HepG2 (cell line): ENCODE results near the gene TCEA3. TPM values are rescaled to one million over a fixed set of nuclear protein-coding genes. Genes with fewer than 3 reads are reported as not detected.

ENCODE experiments used
- ARID4A ChIP-seq: sonication (generic); formaldehyde crosslinking; IDR thresholded peaks from 2 replicates; pipeline ENCODE4 v1.5.0; 2020; ENCODE audit warnings: mild to moderate bottlenecking, missing genetic modification reagents, borderline replicate concordance
- BCL6 ChIP-seq: IDR thresholded peaks from 2 replicates; pipeline ENCODE4 v1.6.1; 2016; ENCODE audit warnings: missing genetic modification reagents, missing compliant biosample characterization
- DMTF1 ChIP-seq: sonication (generic); formaldehyde crosslinking; IDR thresholded peaks from 2 replicates; pipeline ENCODE4 v1.4.0; 2020; ENCODE audit warnings: mild to moderate bottlenecking, missing genetic modification reagents
- ELF3 ChIP-seq: IDR thresholded peaks from 2 replicates; pipeline ENCODE4 v1.6.1; 2016; ENCODE audit warnings: missing genetic modification reagents, missing compliant biosample characterization
- GATAD1 ChIP-seq: IDR thresholded peaks from 2 replicates; pipeline ENCODE4 v1.6.1; 2016; ENCODE audit warnings: missing genetic modification reagents, missing compliant biosample characterization
- IRF2 ChIP-seq: IDR thresholded peaks from 2 replicates; pipeline ENCODE4 v1.6.1; 2018; ENCODE audit warnings: missing genetic modification reagents, missing compliant biosample characterization
- IRX3 ChIP-seq: sonication (generic); formaldehyde crosslinking; IDR thresholded peaks from 2 replicates; pipeline ENCODE4 v1.8.1; 2023; ENCODE audit warnings: mild to moderate bottlenecking, low read depth, missing genetic modification reagents, borderline replicate concordance
- KAT2B ChIP-seq: fragments of 150-350 bp; IDR thresholded peaks from 2 replicates; pipeline ENCODE4 v1.6.1; 2014; ENCODE audit warnings: low read depth, low read length, borderline replicate concordance
- MLX ChIP-seq: IDR thresholded peaks from 2 replicates; pipeline ENCODE4 v1.6.1; 2016
- MTERF4 ChIP-seq: sonication (generic); formaldehyde crosslinking; IDR thresholded peaks from 2 replicates; pipeline ENCODE4 v1.8.0; 2023; ENCODE audit warnings: mild to moderate bottlenecking, missing genetic modification reagents
- NFYB ChIP-seq: sonication (generic); formaldehyde crosslinking; IDR thresholded peaks from 2 replicates; pipeline ENCODE4 v1.4.0; 2020; ENCODE audit warnings: missing genetic modification reagents
- NR2F2 ChIP-seq: IDR thresholded peaks from 2 replicates; pipeline ENCODE4 v1.6.1; 2012; ENCODE audit warnings: low read depth, inconsistent platforms, borderline replicate concordance
- PTBP1 ChIP-seq: fragments of 200-400 bp; formaldehyde crosslinking; IDR thresholded peaks from 2 replicates; pipeline ENCODE4 v1.6.1; 2018; ENCODE audit warnings: low read length, low read depth; ENCODE audit not compliant: poor library complexity, severe bottlenecking
- SNRNP70 ChIP-seq: fragments of 200-400 bp; formaldehyde crosslinking; IDR thresholded peaks from 2 replicates; pipeline ENCODE4 v1.6.1; 2017; ENCODE audit warnings: mild to moderate bottlenecking, low read depth, low read length, moderate library complexity
- TAF15 ChIP-seq: fragments of 200-400 bp; formaldehyde crosslinking; IDR thresholded peaks from one replicate; pipeline ENCODE4 v1.6.1; 2018; ENCODE audit warnings: mild to moderate bottlenecking, low read depth, low read length; ENCODE audit not compliant: poor library complexity, severe bottlenecking
- ZBED4 ChIP-seq: sonication (generic); formaldehyde crosslinking; IDR thresholded peaks from 2 replicates; pipeline ENCODE4 v1.4.0; 2020; ENCODE audit warnings: missing genetic modification reagents, borderline replicate concordance
- ZNF3 ChIP-seq: IDR thresholded peaks from 2 replicates; pipeline ENCODE4 v1.7.0; 2017; ENCODE audit warnings: inconsistent platforms
- ZNF614 ChIP-seq: IDR thresholded peaks from 2 replicates; pipeline ENCODE4 v1.6.1; 2018; ENCODE audit warnings: missing biosample characterization, missing genetic modification reagents, inconsistent platforms, borderline replicate concordance
- polyA plus RNA-seq, 8 experiments: library from polyadenylated mRNA; depleted of rRNA in 3 of 8; stranded (reverse) in 7 of 8; unstranded in 1 of 8; fragments of >200 nt; fragmentation: Illumina TruSeq in 4 of 8; extraction: Trizol in 4 of 8; gene quantifications; 2 replicates each; pipeline versions ENCODE4 v1.2.1 to v1.2.3, GENCODE V29; 2011 to 2016; ENCODE audit warnings: low read depth in 4 of 8, missing spikeins in 1 of 8, mixed read lengths in 1 of 8; ENCODE audit not compliant: insufficient read depth in 1 of 8
- total RNA-seq, 5 experiments: library from RNA; depleted of rRNA; stranded (reverse); fragments of >200 nt; fragmentation: Illumina TruSeq; extraction: Trizol; gene quantifications; 2 replicates each; pipeline ENCODE4 v1.2.3, GENCODE V29; 2016; ENCODE audit warnings: low read depth in 1 of 5

Gene TCEA3
- total and polyA plus RNA-seq, 2 of the 13 experiments (the other 11 are each of a cell fraction or from before 2014, with no cell fraction given) = 55.5 to 84.6 TPM

GRCh38 chr1:23459338-23459757 lies 34.8 kb upstream of the TCEA3 start (continued):
- TF ChIP-seq NFYB (peak; percentile 80), ZNF3 (peak; percentile 91), IRF2 (CRISPR knock-in tag) (no peak), ELF3 (CRISPR knock-in tag) (peak; percentile 45; the same call in 1 of the 2 replicates), MTERF4 (no peak), MLX (CRISPR knock-in tag) (no peak), GATAD1 (CRISPR knock-in tag) (peak; percentile 32; the same call in 1 of the 2 replicates), KAT2B (no peak), IRX3 (CRISPR knock-in tag) (no peak), BCL6 (0 out of 2 replicates have a peak, but pooled peaks have one; percentile 9), NR2F2 (no peak), ARID4A (CRISPR knock-in tag) (0 out of 2 replicates have a peak, but pooled peaks have one; percentile 28), ZNF614 (peak; percentile 60; the same call in 1 of the 2 replicates), SNRNP70 (no peak), TAF15 (no peak), DMTF1 (no peak), PTBP1 (no peak), ZBED4 (peak; percentile 63; the same call in 1 of the 2 replicates)
